ENCODE measurements around the gene PRRC2B.
A peak's percentile ranks its signal among the peaks of the same experiment; 100 is the strongest.
"Not testable (repeated sequence)": the region's sequence is repeated elsewhere in the genome, so short reads cannot be mapped to it uniquely, and the experiment has no call there.

Gene PRRC2B

DNA sequence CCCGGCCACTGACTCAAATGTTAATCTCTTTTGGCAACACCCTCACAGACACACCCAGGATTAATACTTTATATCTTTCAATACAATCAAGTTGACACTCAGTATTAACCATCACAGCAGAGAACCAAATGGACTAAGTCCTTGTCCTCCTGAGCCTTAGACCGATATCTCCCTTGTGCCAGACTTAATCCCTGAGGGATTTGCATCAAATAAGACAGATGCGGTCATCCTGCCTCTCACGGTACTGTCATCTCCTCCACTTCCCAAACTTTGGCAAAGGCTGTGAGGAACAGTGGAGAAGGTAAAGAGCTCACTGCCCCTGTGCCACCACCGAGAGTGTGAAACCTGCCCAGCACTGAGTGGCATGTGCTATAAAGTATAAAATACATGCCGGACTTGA lies 6.5 kb upstream of the PRRC2B start:
- DNase-seq: no peak

DNA sequence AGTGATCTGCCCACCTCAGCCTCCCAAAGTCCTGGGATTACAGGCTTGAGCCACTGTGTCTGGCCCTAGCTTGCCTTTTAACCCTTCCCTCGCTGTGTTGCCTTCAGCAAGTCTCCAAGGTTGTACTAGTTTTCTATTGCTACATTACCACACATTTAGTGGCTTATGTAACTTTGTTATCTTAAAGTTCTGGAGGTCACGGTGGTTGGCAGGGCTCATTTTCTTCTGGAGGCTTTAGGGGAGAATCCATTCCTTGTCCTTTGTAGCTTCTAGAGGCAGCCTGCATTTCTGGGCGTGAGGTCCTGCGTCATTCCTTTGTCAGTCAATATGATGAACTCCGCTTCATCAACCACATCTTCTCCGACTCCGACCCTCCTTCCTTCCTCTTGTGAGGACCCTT lies 2.9 kb upstream of the PRRC2B start:
- DNase-seq: no peak

DNA sequence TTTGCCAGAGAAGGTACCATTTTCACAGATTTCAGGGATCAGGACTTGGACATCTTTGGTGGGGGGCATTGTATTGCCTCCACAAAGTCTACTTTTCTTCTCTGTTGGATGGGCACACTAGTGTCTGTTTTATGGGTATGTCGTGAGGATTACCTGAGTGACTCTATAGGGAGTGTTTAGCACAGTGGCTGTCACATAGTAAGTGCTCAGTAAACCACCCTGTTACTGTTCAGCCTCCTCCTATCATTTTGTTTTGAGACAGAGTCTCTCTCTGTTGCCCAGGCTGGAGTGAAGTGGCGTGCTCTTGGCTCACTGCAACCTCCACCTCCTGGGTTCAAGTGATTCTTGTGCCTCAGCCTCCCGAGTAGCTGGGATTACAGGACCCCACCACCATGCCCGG lies 2.4 kb upstream of the PRRC2B start:
- DNase-seq: no peak

DNA sequence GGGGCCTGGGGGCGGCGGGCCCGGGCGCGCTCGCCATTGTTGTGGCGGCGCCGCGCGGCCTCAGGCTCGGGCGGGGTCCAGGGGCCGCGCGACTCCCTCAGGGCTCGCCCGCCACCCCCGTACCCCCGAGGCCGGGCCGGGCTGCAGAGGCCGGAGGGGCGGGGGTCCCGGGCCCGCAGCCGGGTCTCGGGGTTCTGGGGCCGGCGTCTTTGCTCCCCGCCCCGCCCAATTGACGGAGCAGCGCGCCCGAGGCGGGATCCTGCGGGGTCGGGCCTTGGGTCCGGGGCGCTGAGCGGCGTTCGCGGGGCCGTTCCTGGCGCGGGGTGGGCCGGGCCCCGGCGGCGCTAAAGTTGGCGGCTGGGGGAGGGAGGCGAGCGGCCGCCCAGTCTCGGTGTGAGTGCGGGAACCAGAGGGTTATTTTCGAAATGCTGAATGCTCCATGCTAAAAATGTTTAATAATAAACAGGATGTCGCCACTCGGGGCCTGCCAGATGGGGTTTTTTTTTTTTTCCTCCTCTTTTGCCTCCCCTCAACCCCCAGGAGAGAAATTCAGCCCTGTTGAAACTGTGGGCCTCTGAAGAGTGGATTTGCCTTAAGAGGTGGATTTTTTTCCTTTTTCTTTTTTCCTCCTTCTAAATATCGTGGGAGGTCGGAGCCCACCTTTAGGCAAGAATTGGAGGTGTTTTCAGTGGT lies 724 bp downstream of the PRRC2B start:
- DNase-seq: no peak

- DNase-seq: peak; percentile 10
These were observed 1.5 kb downstream of the PRRC2B start for GRCh38 chr9:131395157-131396098.

DNA sequence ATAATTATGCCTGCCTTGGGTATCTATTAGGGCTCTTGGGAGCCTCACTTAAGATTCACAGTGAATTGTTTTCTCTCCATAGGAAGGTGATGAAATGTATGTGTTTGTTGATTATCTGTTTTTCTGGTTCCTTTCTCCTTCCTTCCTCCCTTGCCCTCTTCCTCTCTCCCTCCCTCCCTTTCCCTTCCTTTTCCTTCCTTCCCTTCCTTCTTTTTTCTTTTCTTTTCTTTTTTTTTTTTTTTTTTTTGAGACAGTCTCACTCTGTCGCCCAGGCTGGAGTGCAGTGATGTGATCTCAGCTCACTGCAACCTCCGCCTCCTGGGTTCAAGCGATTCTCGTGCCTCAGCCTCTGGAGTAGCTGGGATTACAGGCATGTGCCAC lies 2.2 kb downstream of the PRRC2B start:
- not testable (repeated sequence) for DNase-seq

GRCh38 chr9:131396626-131397025 lies 2.7 kb downstream of the PRRC2B start:
- no peak for DNase-seq

GRCh38 chr9:131397100-131397790 lies 3.4 kb downstream of the PRRC2B start:
- DNase-seq: no peak

- no peak for DNase-seq
These were observed 4.3 kb downstream of the PRRC2B start for GRCh38 chr9:131398204-131398603.

DNA sequence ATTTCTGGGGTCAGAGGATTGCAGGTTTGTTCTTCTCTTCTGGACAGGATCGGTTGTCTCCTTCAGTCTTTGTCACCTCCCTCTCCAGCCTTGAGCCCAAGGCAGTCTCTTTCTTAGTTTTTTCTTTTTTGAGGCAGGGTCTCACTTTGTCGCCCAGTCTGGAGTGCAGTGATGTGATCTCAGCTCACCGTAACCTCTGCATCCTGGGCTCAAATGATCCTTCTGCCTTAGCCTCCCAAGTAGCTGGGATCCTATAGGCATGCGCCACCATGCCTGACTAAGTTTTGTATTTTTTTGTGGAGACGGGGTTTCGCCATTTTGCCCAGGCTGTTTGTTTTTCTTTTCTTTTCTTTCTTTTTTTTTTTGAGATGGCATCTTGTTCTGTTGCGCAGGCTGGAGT lies 6.1 kb downstream of the PRRC2B start:
- no peak for DNase-seq

GRCh38 chr9:131400627-131401026 lies 6.7 kb downstream of the PRRC2B start:
- no peak for DNase-seq

DNA sequence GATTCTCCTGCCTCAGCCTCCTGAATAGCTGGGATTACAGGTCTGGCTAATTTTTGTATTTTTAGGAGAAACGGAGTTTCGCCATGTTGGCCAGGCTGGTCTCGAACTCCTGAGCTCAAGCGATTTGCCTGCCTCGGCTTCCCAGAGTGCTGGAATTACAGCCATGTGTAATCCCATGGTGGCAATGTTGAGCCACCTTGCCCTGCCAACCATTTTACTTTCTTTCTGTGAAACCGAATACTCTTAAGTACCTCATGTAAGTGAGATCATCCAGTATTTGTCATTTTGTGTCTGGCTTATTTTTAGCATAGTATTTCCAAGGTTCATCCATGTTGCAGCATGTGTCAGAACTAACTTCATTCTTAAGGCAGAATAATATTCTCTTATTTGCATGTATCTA lies 8.2 kb downstream of the PRRC2B start:
- DNase-seq: peak; percentile 45

- peak; percentile 13 for DNase-seq
These were observed 9.0 kb downstream of the PRRC2B start for GRCh38 chr9:131402738-131403492.

- no peak for DNase-seq
These were observed 9.5 kb downstream of the PRRC2B start for GRCh38 chr9:131403493-131403773.

- DNase-seq: no peak
These were observed 10.7 kb downstream of the PRRC2B start for GRCh38 chr9:131404581-131404980.

DNA sequence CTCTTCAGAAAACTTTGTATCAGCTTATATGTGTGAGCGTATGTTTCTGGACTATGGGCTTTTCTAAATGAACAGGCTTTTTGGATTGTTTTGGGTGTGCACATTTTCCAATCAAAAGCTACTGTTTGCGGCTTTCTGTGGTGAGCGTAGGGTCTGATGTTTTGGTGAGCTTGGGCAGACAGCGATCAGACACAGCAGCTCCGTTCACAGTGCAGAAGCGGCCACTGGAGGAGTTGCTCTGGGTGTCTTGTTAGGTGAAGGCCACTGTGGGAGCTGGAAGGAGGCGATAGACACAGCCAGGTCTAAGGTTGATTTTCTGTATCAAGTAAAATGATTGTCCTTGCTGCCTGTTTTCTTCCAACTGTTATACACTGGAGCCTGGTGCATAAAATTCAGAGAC lies 11.1 kb downstream of the PRRC2B start:
- no peak for DNase-seq

DNA sequence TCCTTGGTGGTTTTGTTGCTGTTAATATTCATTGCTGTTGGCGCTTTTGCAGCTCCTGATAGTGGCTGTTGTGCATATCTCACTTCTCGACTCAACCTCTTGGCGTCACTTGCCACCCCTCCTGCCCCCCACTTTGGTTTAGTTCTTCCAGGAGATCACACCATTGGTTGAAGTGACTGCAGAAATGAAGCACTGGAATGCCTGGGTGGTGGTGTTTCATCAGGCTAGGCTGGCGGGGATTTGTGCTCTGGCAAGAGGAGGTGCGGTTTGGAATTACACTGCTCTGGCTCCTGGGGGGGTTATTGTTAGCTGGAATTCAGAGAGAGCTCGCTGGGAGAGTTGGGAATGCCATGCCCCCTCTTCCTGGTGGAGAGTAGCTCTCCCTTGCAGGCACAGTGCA lies 11.5 kb downstream of the PRRC2B start:
- DNase-seq: no peak

- DNase-seq: no peak
These were observed 12.1 kb downstream of the PRRC2B start for GRCh38 chr9:131405858-131406537.

- no peak for DNase-seq
These were observed 12.9 kb downstream of the PRRC2B start for GRCh38 chr9:131406563-131407436.

GRCh38 chr9:131407717-131408195 lies 13.9 kb downstream of the PRRC2B start:
- peak; percentile 6 for DNase-seq

- no peak for DNase-seq
These were observed 15.6 kb downstream of the PRRC2B start for GRCh38 chr9:131409458-131409992.
